Upper lobe of left lung (tissue), 6 donors: ENCODE results near the gene WIPF1. TPM values are rescaled to one million over a fixed set of nuclear protein-coding genes. Genes with fewer than 3 reads are reported as not detected.
A peak's percentile ranks its signal among the peaks of the same experiment; 100 is the strongest.

Source experiments
- ATAC-seq, 2 donors: fragments of 200-7000 bp; cut with Tn5 transposase; one replicate each; pipeline ENCODE4 v1.9.1; 2022; ENCODE audit warnings: mild to moderate bottlenecking in 2 of 2, moderate library complexity in 2 of 2; ENCODE audit not compliant: low FRiP score in 2 of 2
- DNase-seq, 2 donors: peaks; one replicate each; pipeline ENCODE4 v3.0.0-alpha.2; 2019 to 2020
- H3K27ac ChIP-seq, 4 donors: fragments of 200-600 bp; sonication (generic); one replicate each; pipeline ENCODE4 v1.5.1; 2016 to 2019
- H3K27me3 ChIP-seq, 4 donors: fragments of 200-600 bp; sonication (generic); one replicate each; pipeline ENCODE4 v1.5.1; 2017 to 2019
- H3K36me3 ChIP-seq, 4 donors: fragments of 200-600 bp; sonication (generic); one replicate each; pipeline ENCODE4 v1.5.1; 2016 to 2019
- H3K4me1 ChIP-seq, 4 donors: fragments of 200-600 bp; sonication (generic); one replicate each; pipeline ENCODE4 v1.5.1; 2018 to 2019
- H3K4me3 ChIP-seq, 4 donors: fragments of 200-600 bp; sonication (generic); one replicate each; pipeline ENCODE4 v1.5.1; 2017 to 2019; ENCODE audit warnings: mild to moderate bottlenecking in 2 of 4, moderate library complexity in 1 of 4
- H3K9me3 ChIP-seq, 4 donors: fragments of 200-600 bp; sonication (generic); one replicate each; pipeline ENCODE4 v1.5.1; 2018 to 2019
- EP300 ChIP-seq, 4 donors: sonication (generic); formaldehyde crosslinking; IDR thresholded peaks; one replicate each; pipeline ENCODE4 v1.5.1; 2017; ENCODE audit warnings: antibody characterized with exemption in 4 of 4, control low read depth in 2 of 4
- POLR2A ChIP-seq, 4 donors: fragments of 450-650 bp; IDR thresholded peaks; one replicate each; pipeline ENCODE4 v1.5.1; 2016 to 2017; ENCODE audit warnings: antibody characterized with exemption in 4 of 4, mild to moderate bottlenecking in 2 of 4
- POLR2AphosphoS5 ChIP-seq, 2 donors: sonication (generic); formaldehyde crosslinking; IDR thresholded peaks; one replicate each; pipeline ENCODE4 v1.5.1; 2017; ENCODE audit warnings: antibody characterized with exemption in 2 of 2
- WGBS, 2 donors: methylation state at CpG; one replicate each; pipeline ENCODE4 v1.1.5; 2017 to 2018; 5-methylcytosine and 5-hydroxymethylcytosine counted together
- total RNA-seq, 6 donors: library from RNA; depleted of rRNA in 4 of 6; stranded (reverse); fragments of >200 nt in 4 of 6; gene quantifications; one replicate each; pipeline versions ENCODE4 v1.1.0 to v1.2.1, GENCODE V29; 2016 to 2021
- TF ChIP-seq, protein P1 (sequence below), 6 experiments: fragments of 450-650 bp in 4 of 6; fragments of 200-600 bp in 2 of 6; sonication (generic) in 2 of 6; IDR thresholded peaks; one replicate each; pipeline ENCODE4 v1.5.1; 2016 to 2019; ENCODE audit warnings: antibody characterized with exemption in 6 of 6
- donor health status: DM: no; HTN: no; CAD: no; lungs with moderate emphysema.
- donor health status: DM: no; HTN: yes; CAD: no; lungs with severe emphysema.

Gene WIPF1
- total RNA-seq, 6 donors from 2014 or later: 25.1 to 79.0 (median 48.9) TPM

DNA sequence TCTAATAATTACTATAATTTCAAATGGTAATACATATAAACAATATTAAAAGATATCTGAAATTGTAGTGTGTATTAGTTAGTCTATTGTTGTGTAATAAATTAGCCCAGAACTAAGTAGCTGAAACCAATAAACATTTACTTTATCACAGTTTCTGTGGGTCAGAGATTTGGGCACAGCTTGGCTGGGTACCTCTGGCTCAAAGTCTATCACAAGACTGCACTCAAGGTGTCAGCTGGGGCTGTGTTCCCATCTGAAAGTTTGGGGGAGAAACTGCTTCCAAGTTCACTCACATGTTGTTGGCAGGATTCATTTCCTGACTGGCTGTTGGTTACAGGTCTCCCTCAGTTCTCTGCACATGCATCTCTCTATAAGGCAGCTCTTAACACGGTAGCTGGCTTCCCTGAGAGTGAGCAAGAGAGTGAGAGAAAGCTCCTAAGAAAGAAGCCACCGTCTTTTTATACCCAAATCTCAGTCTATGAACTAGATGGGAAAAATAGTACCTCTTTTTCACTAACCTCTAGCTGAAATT lies 25.6 kb upstream of the WIPF1 start:
- DNase-seq (no peak), ATAC-seq (no peak)
- Histone ChIP-seq H3K9me3 (no peaks in the 10 kb centered on the region), H3K4me1 (peaks cover 0 to under 1% (median 0%) of the 10 kb centered on the region in 4 donors), H3K27ac (no peak overlapping the region), H3K27me3 (no peaks in the 10 kb centered on the region), H3K4me3 (no peak overlapping the region), H3K36me3 (peaks cover 0 to 17% (median 5%) of the 10 kb centered on the region in 4 donors)
- WGBS, 2 donors: 82 to 89% methylated on average over 2 of the region's 2 CpGs
- no peak for TF ChIP-seq POLR2A (IDR thresholded peaks at IDR 0.05)
- no peak for TF ChIP-seq EP300 (IDR thresholded peaks at IDR 0.05)
- TF ChIP-seq, protein P1, sequence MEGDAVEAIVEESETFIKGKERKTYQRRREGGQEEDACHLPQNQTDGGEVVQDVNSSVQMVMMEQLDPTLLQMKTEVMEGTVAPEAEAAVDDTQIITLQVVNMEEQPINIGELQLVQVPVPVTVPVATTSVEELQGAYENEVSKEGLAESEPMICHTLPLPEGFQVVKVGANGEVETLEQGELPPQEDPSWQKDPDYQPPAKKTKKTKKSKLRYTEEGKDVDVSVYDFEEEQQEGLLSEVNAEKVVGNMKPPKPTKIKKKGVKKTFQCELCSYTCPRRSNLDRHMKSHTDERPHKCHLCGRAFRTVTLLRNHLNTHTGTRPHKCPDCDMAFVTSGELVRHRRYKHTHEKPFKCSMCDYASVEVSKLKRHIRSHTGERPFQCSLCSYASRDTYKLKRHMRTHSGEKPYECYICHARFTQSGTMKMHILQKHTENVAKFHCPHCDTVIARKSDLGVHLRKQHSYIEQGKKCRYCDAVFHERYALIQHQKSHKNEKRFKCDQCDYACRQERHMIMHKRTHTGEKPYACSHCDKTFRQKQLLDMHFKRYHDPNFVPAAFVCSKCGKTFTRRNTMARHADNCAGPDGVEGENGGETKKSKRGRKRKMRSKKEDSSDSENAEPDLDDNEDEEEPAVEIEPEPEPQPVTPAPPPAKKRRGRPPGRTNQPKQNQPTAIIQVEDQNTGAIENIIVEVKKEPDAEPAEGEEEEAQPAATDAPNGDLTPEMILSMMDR (IDR thresholded peaks at IDR 0.05): no peak

DNA sequence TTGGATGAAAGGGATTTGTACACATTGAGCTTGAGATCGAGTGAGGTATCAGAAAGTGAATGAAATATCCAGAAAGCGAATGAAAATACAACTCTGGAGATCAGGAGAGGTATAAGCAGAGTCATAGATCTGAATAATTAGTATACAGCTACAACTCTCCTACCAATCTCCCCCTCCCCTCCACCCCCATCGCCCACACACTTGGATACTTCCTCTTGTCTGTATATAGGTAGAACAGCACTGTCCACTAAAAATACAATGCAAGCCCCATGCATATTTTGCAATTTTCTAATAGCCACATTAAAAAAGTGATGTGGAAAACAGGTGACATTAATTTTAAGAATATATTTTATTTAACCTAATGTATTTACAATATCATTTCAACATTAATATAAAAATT lies 23.7 kb upstream of the WIPF1 start:
- TF ChIP-seq, protein P1 (IDR thresholded peaks at IDR 0.05): no peak
- TF ChIP-seq POLR2AphosphoS5 (IDR thresholded peaks at IDR 0.05) (no peak), EP300 (IDR thresholded peaks at IDR 0.05) (no peak), POLR2A (IDR thresholded peaks at IDR 0.05) (no peak)
- H3K36me3 ChIP-seq: peaks cover 0 to 17% (median 5%) of the 10 kb centered on the region in 4 donors
- H3K4me1 ChIP-seq: peaks cover 3 to 11% (median 10%) of the 10 kb centered on the region in 4 donors
- H3K9me3 ChIP-seq: no peaks in the 10 kb centered on the region
- no peaks in the 10 kb centered on the region for H3K27me3 ChIP-seq
- ATAC-seq (no peak), DNase-seq (no peak)
- 82 to 90% methylated on average over 3 of the region's 3 CpGs for WGBS, 2 donors
- H3K4me3 ChIP-seq: no peak overlapping the region
- H3K27ac ChIP-seq: no peak overlapping the region

DNA sequence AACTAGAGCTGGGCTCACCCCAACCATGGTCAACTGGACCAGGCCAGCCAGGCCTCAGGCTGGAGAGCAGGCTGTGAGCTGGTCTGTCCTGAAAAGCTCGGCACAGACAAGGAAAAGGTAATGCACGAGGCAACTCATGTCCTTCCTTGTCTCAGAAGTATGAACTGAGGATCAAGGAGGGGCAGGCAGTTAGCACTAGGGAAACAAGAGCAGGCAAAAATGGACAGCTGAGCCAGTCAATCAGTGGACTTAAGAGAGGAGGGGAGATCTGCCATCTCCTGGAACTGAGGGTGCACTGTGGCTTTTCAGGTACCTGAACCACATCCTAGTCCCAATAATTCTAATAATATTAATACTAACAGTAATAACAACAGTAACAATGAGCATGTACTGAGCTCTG lies 20.6 kb upstream of the WIPF1 start:
- WGBS, 2 donors: 68 to 100% methylated on average over 2 of the region's 2 CpGs
- H3K27ac ChIP-seq: peak overlapping the region in 1 of 4 donors; percentile 24
- no peak for ATAC-seq
- H3K4me3 ChIP-seq: no peak overlapping the region
- no peaks in the 10 kb centered on the region for H3K27me3 ChIP-seq
- TF ChIP-seq POLR2A (IDR thresholded peaks at IDR 0.05) (no peak), POLR2AphosphoS5 (IDR thresholded peaks at IDR 0.05) (no peak), EP300 (IDR thresholded peaks at IDR 0.05) (no peak)
- TF ChIP-seq, protein P1 (IDR thresholded peaks at IDR 0.05): no peak
- H3K36me3 ChIP-seq: peaks cover 0 to 3% (median 0%) of the 10 kb centered on the region in 4 donors
- H3K9me3 ChIP-seq: no peaks in the 10 kb centered on the region
- DNase-seq: no peak
- peaks cover 12 to 25% (median 22%) of the 10 kb centered on the region in 4 donors for H3K4me1 ChIP-seq

DNA sequence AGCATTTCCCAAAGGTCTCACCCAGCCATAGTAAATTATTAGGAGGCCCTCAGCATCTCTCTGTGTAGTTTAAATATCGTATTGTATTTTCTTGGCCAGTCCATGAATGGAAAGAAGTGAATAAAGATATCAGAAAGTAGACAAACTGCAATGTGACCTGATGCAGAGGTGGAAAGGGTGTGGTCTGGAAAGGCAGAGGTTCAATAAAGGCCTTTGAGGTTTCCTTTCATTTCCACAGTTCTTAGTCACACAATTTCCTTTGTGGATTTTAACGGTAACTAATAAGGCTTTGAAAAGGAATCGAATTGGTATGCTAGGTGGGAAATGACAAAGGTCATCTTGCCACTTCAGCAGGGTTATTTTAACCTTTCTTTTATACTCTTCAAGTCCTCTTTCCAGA lies 20.1 kb upstream of the WIPF1 start:
- Histone ChIP-seq H3K4me3 (no peak overlapping the region), H3K4me1 (peaks cover 12 to 26% (median 22%) of the 10 kb centered on the region in 4 donors), H3K27ac (peak overlapping the region in 2 of 4 donors; percentile 21 to 24), H3K36me3 (peaks cover 0 to 3% (median 0%) of the 10 kb centered on the region in 4 donors), H3K9me3 (no peaks in the 10 kb centered on the region), H3K27me3 (no peaks in the 10 kb centered on the region)
- no peak for ATAC-seq
- WGBS, 2 donors: 60 to 72% methylated on average over 3 of the region's 3 CpGs
- no peak for TF ChIP-seq POLR2AphosphoS5 (IDR thresholded peaks at IDR 0.05)
- no peak for TF ChIP-seq EP300 (IDR thresholded peaks at IDR 0.05)
- TF ChIP-seq, protein P1 (IDR thresholded peaks at IDR 0.05): no peak
- TF ChIP-seq POLR2A (IDR thresholded peaks at IDR 0.05): no peak
- no peak for DNase-seq

DNA sequence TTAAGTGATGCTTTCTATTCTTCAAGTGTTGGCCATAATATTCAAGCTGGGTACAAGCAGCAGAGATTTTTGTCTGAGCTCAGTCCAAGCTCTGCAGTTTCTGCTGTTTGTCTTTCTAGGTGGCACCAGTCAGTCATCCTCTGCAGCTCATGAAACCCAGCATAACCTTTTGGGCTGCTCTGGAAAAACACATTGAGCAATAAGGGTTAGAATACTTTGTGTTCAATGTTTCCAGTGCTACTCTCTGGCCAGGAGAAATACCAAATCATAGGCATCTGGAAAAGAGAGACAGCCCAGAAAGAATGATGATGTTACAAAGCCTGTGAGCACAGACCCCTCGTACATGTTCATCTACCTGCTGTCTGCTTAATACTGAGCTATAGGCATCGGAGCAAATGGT lies 19.5 kb upstream of the WIPF1 start:
- WGBS, 2 donors: 91 to 100% methylated on average over 2 of the region's 2 CpGs
- no peaks in the 10 kb centered on the region for H3K27me3 ChIP-seq
- ATAC-seq (no peak), DNase-seq (no peak)
- peaks cover 0 to 3% (median 0%) of the 10 kb centered on the region in 4 donors for H3K36me3 ChIP-seq
- no peak overlapping the region for H3K4me3 ChIP-seq
- H3K27ac ChIP-seq: peak overlapping the region in 1 of 4 donors; percentile 21
- TF ChIP-seq POLR2A (IDR thresholded peaks at IDR 0.05) (no peak), POLR2AphosphoS5 (IDR thresholded peaks at IDR 0.05) (no peak), EP300 (IDR thresholded peaks at IDR 0.05) (no peak)
- TF ChIP-seq, protein P1 (IDR thresholded peaks at IDR 0.05): no peak
- peaks cover 12 to 26% (median 22%) of the 10 kb centered on the region in 4 donors for H3K4me1 ChIP-seq
- H3K9me3 ChIP-seq: no peaks in the 10 kb centered on the region
